GM18867 (cell line): ENCODE data around the gene TMEM250.

Experiments used
- ATAC-seq: cut with Tn5 transposase; IDR thresholded peaks from one replicate; pipeline ENCODE4 v1.9.1; 2021; ENCODE audit warnings: mild to moderate bottlenecking, moderate library complexity; ENCODE audit not compliant: unreplicated experiment

Gene TMEM250

DNA sequence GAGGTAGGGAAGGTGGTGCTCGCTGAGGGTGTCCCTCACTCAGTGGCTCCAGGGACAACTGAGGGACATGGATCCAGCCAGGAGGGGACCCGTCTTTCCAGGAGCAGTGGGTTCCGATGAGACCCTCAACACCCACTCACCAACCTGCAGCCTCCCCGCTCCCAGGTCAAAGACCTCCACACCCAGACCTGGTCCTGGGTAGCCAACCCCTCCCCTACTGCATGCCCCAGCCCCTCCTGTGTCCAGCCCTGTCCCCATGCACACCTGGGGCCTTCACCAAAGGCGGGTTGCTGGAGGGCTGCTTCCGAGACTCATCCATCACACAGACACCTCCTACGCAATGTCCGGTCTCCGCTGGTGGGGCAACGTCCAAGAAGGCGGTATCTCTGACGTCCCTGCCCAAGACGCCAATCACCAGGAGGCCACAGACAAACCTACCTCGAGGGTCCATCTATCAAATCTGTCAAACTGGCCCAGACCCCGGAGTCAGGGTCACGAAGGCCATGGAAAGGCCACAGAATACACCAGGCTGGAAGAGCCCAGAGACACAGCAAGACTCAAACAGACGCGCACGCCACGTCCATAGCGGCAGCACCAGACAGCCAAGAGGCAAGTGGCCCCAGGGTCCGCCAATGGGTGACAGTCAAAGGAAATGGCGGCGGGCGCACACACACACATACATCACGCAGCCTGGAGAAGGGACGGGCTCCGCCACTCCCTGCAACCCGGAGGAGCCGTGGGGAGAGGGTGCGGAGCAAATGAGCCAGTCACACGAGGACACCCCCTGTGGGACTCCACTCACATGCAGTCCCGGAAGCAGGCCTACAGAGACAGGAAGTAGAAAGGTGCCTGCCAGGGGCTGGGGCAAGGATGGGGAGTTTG lies 34.4 kb downstream of the TMEM250 start:
- ATAC-seq: no peak

GRCh38 chr9:136083558-136084062 lies 35.1 kb downstream of the TMEM250 start:
- ATAC-seq: no peak

GRCh38 chr9:136082496-136083361 lies 35.9 kb downstream of the TMEM250 start:
- no peak for ATAC-seq

- no peak for ATAC-seq
Measured at GRCh38 chr9:136081826-136082495, 36.7 kb downstream of the TMEM250 start.

DNA sequence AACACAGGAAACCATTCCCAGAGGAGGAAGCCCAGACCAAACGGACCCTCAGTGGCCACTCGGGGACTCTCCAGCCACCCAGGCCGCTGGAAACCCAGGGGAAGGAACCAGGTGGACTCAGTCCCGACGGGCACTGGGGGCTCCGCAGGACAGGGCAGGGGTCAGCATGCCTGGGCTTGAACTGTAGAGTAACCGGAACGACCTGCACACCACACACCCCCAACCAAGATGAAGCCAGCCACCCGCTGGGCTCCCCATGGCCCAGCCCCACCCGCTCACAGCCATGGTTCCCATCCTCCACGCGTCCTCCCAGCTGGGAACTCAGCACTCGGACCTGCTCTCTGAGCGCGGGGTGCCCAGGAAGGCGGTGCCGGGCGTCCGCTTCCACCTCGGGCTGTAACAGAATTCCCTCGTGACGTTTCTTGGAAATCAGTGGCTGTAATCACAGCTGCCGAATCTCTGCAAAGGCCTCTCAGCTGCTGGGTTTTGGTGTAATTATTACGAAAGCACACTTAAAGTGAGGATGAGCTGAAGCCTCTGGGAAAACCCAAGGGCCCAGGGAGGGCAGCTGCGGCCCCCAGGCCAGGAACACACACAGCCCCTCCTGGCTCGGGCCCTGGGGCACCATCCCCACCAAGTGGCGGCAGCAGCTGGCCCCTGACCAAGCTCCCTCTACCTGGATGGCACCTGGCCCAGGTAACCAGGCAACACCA lies 37.4 kb downstream of the TMEM250 start:
- ATAC-seq: no peak

DNA sequence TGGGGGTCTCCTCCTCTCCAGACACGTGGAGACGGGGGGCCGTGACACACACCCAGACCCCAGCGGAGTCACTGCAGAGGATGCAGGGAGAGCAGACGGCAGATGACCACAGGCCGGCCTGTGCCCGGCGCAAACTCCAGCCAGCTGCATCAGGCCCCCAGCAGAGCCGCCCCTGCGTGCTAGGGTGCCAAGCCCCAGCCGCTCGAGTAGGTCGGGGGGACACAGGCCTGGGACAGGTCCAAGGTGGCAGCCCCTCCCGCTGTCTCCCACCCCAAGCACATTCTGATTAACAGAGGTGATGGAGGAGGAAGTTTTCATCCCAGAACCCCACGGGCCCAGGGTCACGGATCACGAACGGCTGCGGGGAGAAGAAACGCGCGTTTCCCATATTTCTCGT lies 38.0 kb downstream of the TMEM250 start:
- no peak for ATAC-seq

DNA sequence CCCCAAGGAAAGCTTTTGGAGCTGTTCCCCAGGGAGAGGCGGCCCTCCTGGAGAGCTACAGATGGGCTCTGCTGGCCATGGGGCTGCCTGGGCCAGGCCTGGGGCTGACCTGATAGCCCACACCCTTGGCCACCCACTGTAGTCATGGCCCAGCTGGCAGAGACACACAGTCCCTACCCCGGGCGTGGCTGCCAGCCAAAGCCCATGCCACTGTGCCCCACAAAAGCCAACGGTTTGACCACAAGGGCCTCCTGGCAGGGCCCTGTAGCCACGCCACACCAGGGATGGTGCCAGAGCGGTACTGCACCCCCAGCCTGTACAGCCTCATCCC lies 38.8 kb downstream of the TMEM250 start:
- no peak for ATAC-seq

DNA sequence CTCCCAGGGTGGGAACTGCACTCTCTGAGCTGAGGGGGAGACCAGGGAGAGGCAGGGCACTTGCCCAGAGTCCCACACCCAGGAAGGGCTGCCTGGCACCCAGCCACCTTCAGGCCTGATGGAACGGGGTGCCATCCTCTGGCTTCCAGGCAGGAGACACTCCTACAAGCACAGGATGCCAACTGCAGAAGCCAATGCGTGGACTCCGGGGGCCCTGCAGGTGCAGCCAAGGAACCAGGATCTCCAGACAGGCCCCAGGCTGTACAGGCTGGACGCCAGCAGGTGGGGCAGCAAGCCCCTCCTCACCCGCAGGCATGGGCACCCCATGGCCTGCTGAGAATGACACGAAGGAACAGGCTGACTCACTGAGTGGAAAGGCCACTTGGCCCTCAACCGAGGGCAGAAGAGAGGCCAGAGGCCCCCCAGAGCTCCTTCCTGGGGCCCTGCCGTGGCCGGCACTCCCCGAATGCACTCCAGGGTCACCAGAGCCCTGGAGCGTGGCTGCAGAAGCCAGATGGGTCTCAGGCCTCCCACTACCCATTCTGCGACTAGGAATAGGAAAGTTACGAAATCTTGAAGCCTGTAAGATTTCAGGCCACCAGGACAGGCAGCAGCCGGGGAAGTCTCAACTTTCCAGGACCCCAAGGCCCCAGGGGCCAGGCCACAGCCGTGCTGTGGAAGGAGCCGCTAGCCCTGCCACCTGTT lies 39.3 kb downstream of the TMEM250 start:
- no peak for ATAC-seq

GRCh38 chr9:136078498-136079011 lies 40.1 kb downstream of the TMEM250 start:
- no peak for ATAC-seq

DNA sequence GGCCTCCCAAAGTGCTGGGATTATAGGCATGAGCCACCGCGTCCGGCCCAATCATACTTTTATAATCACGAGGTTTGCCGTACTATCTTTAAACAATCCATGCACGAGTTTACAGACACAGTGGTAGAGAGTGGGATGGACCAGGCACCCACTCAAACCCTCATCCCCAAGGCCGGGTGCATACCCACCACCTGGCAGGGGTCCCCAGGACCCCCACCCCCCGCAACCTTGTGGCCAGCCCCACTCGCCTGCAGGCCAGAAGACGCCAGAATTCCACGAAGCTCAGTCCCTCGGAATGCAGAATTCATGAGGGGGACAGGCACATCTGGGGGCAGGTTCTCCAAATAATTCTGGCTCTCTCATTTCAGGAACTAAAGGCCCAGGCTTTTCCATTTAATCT lies 40.7 kb downstream of the TMEM250 start:
- ATAC-seq: no peak

GRCh38 chr9:136077491-136077890 lies 41.2 kb downstream of the TMEM250 start:
- no peak for ATAC-seq

- no peak for ATAC-seq
Measured at GRCh38 chr9:136075881-136076678, 42.6 kb downstream of the TMEM250 start.

- no peak for ATAC-seq
Measured at GRCh38 chr9:136075134-136075841, 43.4 kb downstream of the TMEM250 start.

DNA sequence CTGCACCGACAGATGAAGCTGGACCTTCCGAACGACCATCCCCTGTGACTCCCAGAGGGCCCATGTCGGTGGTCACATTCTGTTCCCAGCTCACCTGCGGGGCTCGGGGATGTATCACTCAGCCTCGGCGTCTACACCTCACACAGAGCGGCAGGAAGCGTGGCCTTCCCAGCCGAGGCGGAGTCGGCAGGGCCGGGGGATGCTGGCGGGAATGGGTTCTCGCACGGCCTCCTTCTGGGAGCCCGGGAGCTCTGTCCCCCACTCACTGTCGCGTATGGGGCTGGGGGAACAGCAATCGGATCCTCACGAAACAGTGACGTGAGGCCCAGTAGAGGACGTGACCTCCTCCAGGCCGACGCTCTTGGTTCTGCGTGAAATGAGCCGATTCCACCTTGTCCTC lies 44.0 kb downstream of the TMEM250 start:
- no peak for ATAC-seq
